H1 (cell line): ENCODE measurements around the gene ZBTB16. TPM values are rescaled to one million over a fixed set of nuclear protein-coding genes. Genes with fewer than 3 reads are reported as not detected.

Source experiments
- CTCF ChIA-PET: fragments of 300-600 bp; sonication (Branson Sonifier 250); formaldehyde crosslinking; loops from one replicate; lab custom pipeline; 2021; ENCODE audit not compliant: partially characterized antibody; lab: Charles Lee
- POLR2A ChIA-PET: fragments of 300-600 bp; sonication (Branson Sonifier 250); formaldehyde crosslinking; loops from one replicate; lab custom pipeline; 2021; ENCODE audit warnings: inconsistent platforms; ENCODE audit not compliant: partially characterized antibody; lab: Charles Lee
- DNase-seq, 2 experiments: peaks; one replicate each; pipeline versions ENCODE4 v3.0.0 to v3.0.0-alpha.2; 2010 to 2022; ENCODE audit warnings: low spot score in 2 of 2, low read depth in 1 of 2, mixed read lengths in 1 of 2
- FAIRE-seq: peaks from 2 replicates; lab custom pipeline; 2011; peaks lifted over from hg19 to GRCh38; lab: Jason Lieb, UNC
- H2AFZ ChIP-seq: 2 replicates; pipeline ENCODE4 v1.8.1; 2012; ENCODE audit warnings: low read length, inconsistent platforms
- H2AK5ac ChIP-seq: 2 replicates; pipeline ENCODE4 v1.6.1; 2013; ENCODE audit warnings: low read depth, low read length
- H2BK120ac ChIP-seq: replicated peaks from 2 replicates; pipeline ENCODE3; 2013; ENCODE audit warnings: low read depth, low read length, inconsistent platforms
- H2BK12ac ChIP-seq: 2 replicates; pipeline ENCODE4 v1.6.1; 2013; ENCODE audit warnings: low read depth, low read length
- H2BK15ac ChIP-seq: 2 replicates; pipeline ENCODE4 v1.6.1; 2013; ENCODE audit warnings: low read length
- H2BK20ac ChIP-seq: 2 replicates; pipeline ENCODE4 v1.6.1; 2013; ENCODE audit warnings: low read length
- H2BK5ac ChIP-seq: 2 replicates; pipeline ENCODE4 v1.6.1; 2013; ENCODE audit warnings: low read depth, low read length
- H3K14ac ChIP-seq: 2 replicates; pipeline ENCODE4 v1.6.1; 2013; ENCODE audit warnings: inconsistent platforms; ENCODE audit not compliant: insufficient read length
- H3K18ac ChIP-seq: 2 replicates; pipeline ENCODE4 v1.6.1; 2013; ENCODE audit warnings: low read length; ENCODE audit errors: extremely low read depth
- H3K23ac ChIP-seq: 2 replicates; pipeline ENCODE4 v1.6.1; 2013; ENCODE audit warnings: inconsistent platforms; ENCODE audit not compliant: insufficient read length
- H3K23me2 ChIP-seq: 2 replicates; pipeline ENCODE4 v1.6.1; 2013; ENCODE audit warnings: low read depth, low read length
- H3K27ac ChIP-seq: 2 replicates; pipeline ENCODE4 v1.6.1; 2011; ENCODE audit warnings: low read depth, low read length, inconsistent platforms
- H3K27me3 ChIP-seq, 4 experiments: replicated peaks in 1 of 4; 1 replicate in 1 of 4; 2 replicates in 3 of 4; pipeline versions ENCODE4 v1.6.1 to v1.8.1; 2011 to 2013; ENCODE audit warnings: low read length in 3 of 4, mild to moderate bottlenecking in 3 of 4, inconsistent platforms in 2 of 4, mixed read lengths in 2 of 4, moderate library complexity in 1 of 4; ENCODE audit not compliant: control insufficient read depth in 3 of 4, insufficient read depth in 3 of 4; ENCODE audit errors: extremely low read depth in 1 of 4
- H3K36me3 ChIP-seq, 4 experiments: 2 replicates each; pipeline versions ENCODE4 v1.6.1 to v1.8.1; 2011 to 2013; ENCODE audit warnings: mild to moderate bottlenecking in 4 of 4, low read length in 3 of 4, moderate library complexity in 2 of 4, control low read depth in 1 of 4, inconsistent platforms in 1 of 4; ENCODE audit not compliant: insufficient read depth in 4 of 4, control insufficient read depth in 2 of 4
- H3K4ac ChIP-seq: replicated peaks from 2 replicates; pipeline ENCODE3; 2013; ENCODE audit warnings: low read length, low read depth, mixed read lengths, inconsistent platforms; ENCODE audit not compliant: insufficient read length
- H3K4me1 ChIP-seq, 4 experiments: replicated peaks in 1 of 4; 1 replicate in 1 of 4; 2 replicates in 3 of 4; pipeline versions ENCODE4 v1.6.1 to v1.8.1; 2011 to 2013; ENCODE audit warnings: low read length in 3 of 4, inconsistent platforms in 2 of 4, mixed read lengths in 1 of 4; ENCODE audit not compliant: insufficient read depth in 4 of 4, control insufficient read depth in 3 of 4
- H3K4me2 ChIP-seq, 2 experiments: 2 replicates each; pipeline versions ENCODE4 v1.6.1 to v1.8.1; 2011 to 2013; ENCODE audit warnings: low read depth in 2 of 2, low read length in 2 of 2, control low read depth in 1 of 2, inconsistent platforms in 1 of 2, mild to moderate bottlenecking in 1 of 2; ENCODE audit not compliant: insufficient read depth in 1 of 2
- H3K4me3 ChIP-seq, 4 experiments: fragments of 200-600, 300-600 bp in 1 of 4; sonication (generic), shearing (Covaris generic), sonication (Bioruptor Twin) in 1 of 4; 2 replicates each; pipeline versions ENCODE4 v1.5.1 to v1.8.1; 2011 to 2016; ENCODE audit warnings: low read length in 4 of 4, low read depth in 3 of 4, control low read depth in 2 of 4, inconsistent platforms in 2 of 4, mild to moderate bottlenecking in 2 of 4, mixed read lengths in 1 of 4, moderate library complexity in 1 of 4; ENCODE audit not compliant: insufficient read depth in 2 of 4; ENCODE audit errors: extremely low read depth in 1 of 4
- H3K56ac ChIP-seq: replicated peaks from 2 replicates; pipeline ENCODE3; 2013; ENCODE audit warnings: low read depth, mild to moderate bottlenecking, mixed read lengths, low read length, inconsistent platforms; ENCODE audit not compliant: insufficient read length
- H3K79me1 ChIP-seq: 2 replicates; pipeline ENCODE4 v1.6.1; 2013; ENCODE audit warnings: low read depth, low read length, control low read depth
- H3K79me2 ChIP-seq, 2 experiments: 2 replicates each; pipeline versions ENCODE4 v1.6.1 to v1.8.1; 2012 to 2013; ENCODE audit warnings: low read length in 2 of 2, mild to moderate bottlenecking in 2 of 2, inconsistent platforms in 1 of 2; ENCODE audit not compliant: insufficient read depth in 2 of 2, control insufficient read depth in 1 of 2
- H3K9ac ChIP-seq, 4 experiments: replicated peaks in 1 of 4; 1 replicate in 1 of 4; 2 replicates in 3 of 4; pipeline versions ENCODE4 v1.6.1 to v1.8.1; 2011 to 2013; ENCODE audit warnings: low read depth in 3 of 4, low read length in 3 of 4, control low read depth in 2 of 4, mild to moderate bottlenecking in 2 of 4, moderate library complexity in 2 of 4, inconsistent platforms in 1 of 4; ENCODE audit errors: extremely low read depth in 1 of 4
- H3K9me3 ChIP-seq, 2 experiments: 2 replicates each; pipeline versions ENCODE4 v1.6.1 to v1.8.1; 2012 to 2013; ENCODE audit warnings: mild to moderate bottlenecking in 2 of 2, moderate library complexity in 2 of 2, control low read depth in 1 of 2, inconsistent platforms in 1 of 2, low read depth in 1 of 2, low read length in 1 of 2, mixed read lengths in 1 of 2; ENCODE audit not compliant: insufficient read depth in 2 of 2
- H4K20me1 ChIP-seq, 2 experiments: replicated peaks in 1 of 2; 2 replicates each; pipeline versions ENCODE3 to v1.8.1; 2011 to 2013; ENCODE audit warnings: inconsistent platforms in 2 of 2, low read length in 2 of 2, mild to moderate bottlenecking in 1 of 2; ENCODE audit not compliant: insufficient read depth in 2 of 2, control insufficient read depth in 1 of 2
- H4K5ac ChIP-seq: 2 replicates; pipeline ENCODE4 v1.6.1; 2013; ENCODE audit warnings: low read length, low read depth, mixed read lengths, inconsistent platforms; ENCODE audit not compliant: insufficient read length
- H4K8ac ChIP-seq: 2 replicates; pipeline ENCODE4 v1.8.0; 2013; ENCODE audit warnings: mild to moderate bottlenecking, moderate library complexity, low read length, inconsistent platforms; ENCODE audit not compliant: insufficient read depth; ENCODE audit errors: extremely low read depth
- H4K91ac ChIP-seq: replicated peaks from 2 replicates; pipeline ENCODE3; 2013; ENCODE audit warnings: low read length, mixed read lengths, inconsistent platforms; ENCODE audit not compliant: insufficient read length
- ATF2 ChIP-seq: IDR thresholded peaks from 2 replicates; pipeline ENCODE4 v1.6.1; 2012; ENCODE audit warnings: low read length, inconsistent platforms
- CBX8 ChIP-seq: fragments of 300-800, 300-1000 bp; sonication (generic); IDR thresholded peaks from 2 replicates; pipeline ENCODE4 v1.7.1; 2016; ENCODE audit warnings: low read depth, low read length, borderline replicate concordance
- JUN ChIP-seq: IDR thresholded peaks from 2 replicates; pipeline ENCODE4 v1.6.1; 2011; ENCODE audit warnings: low read depth, mild to moderate bottlenecking, improper control_type of control experiment, low read length
- NANOG ChIP-seq: IDR thresholded peaks from 2 replicates; pipeline ENCODE4 v1.6.1; 2011; ENCODE audit warnings: low read length, low read depth, mild to moderate bottlenecking, inconsistent platforms; ENCODE audit not compliant: insufficient read depth, poor library complexity, severe bottlenecking
- SIRT6 ChIP-seq: IDR thresholded peaks from one replicate; pipeline ENCODE4 v1.7.1; 2012; ENCODE audit warnings: low read length, inconsistent platforms
- SP2 ChIP-seq: IDR thresholded peaks from 2 replicates; pipeline ENCODE4 v1.6.1; 2012; ENCODE audit warnings: mild to moderate bottlenecking, low read length, inconsistent platforms
- SRF ChIP-seq: IDR thresholded peaks from 2 replicates; pipeline ENCODE4 v1.6.1; 2011; ENCODE audit warnings: mild to moderate bottlenecking, low read depth, low read length, moderate library complexity
- ZNF274 ChIP-seq: IDR thresholded peaks from 2 replicates; pipeline ENCODE4 v1.7.0; 2012; ENCODE audit warnings: low read length, borderline replicate concordance; ENCODE audit errors: extremely low read depth
- WGBS, 2 experiments: shearing (Covaris generic) in 1 of 2; methylation state at CpG; one replicate each; pipeline versions ENCODE4 v1.1.6 to v1.1.7; 2013 to 2015; ENCODE audit warnings: low lambda C conversion rate in 2 of 2, mixed read lengths in 2 of 2, inconsistent platforms in 1 of 2, low coverage in 1 of 2, missing lambda C conversion rate in 1 of 2; ENCODE audit not compliant: insufficient replicate concordance in 2 of 2, insufficient coverage in 1 of 2, insufficient read length in 1 of 2; ENCODE audit errors: extremely low coverage in 1 of 2, missing lambda C conversion rate in 1 of 2; 5-methylcytosine and 5-hydroxymethylcytosine counted together
- polyA plus RNA-seq, 7 experiments: library from polyadenylated mRNA; depleted of rRNA in 3 of 7; stranded (reverse) in 5 of 7; unstranded in 2 of 7; fragments of >200 nt in 5 of 7; fragments of 200-250 nt in 2 of 7; gene quantifications; 1 replicate in 5 of 7; 2 replicates in 1 of 7; 4 replicates in 1 of 7; pipeline versions ENCODE4 v1.2.1 to v1.2.3, GENCODE V29; 2011 to 2013; ENCODE audit warnings: missing spikeins in 2 of 7, mixed read lengths in 2 of 7
- total RNA-seq: library from RNA; stranded (reverse); fragmentation: NEBNext Ultra II Directional; extraction: Animal tissue kit (Norgen Biotek cat#: 25700); gene quantifications from 2 replicates; pipeline ENCODE4 v1.2.1, GENCODE V29; 2021
- TF ChIP-seq, protein P1 (sequence below), 3 experiments: IDR thresholded peaks; 1 replicate in 2 of 3; 2 replicates in 1 of 3; pipeline versions ENCODE4 v1.5.1 to v1.6.1; 2011; ENCODE audit warnings: low read length in 3 of 3, mild to moderate bottlenecking in 3 of 3, inconsistent platforms in 2 of 3, low read depth in 1 of 3, moderate library complexity in 1 of 3; ENCODE audit not compliant: insufficient read depth in 1 of 3; ENCODE audit errors: control extremely low read depth in 1 of 3

Gene ZBTB16
- total and polyA plus RNA-seq, 2 of the 8 experiments (the other 6 are each of a cell fraction or from before 2014, with no cell fraction given) = 0.12 to 0.61 TPM

GRCh38 chr11:114073828-114074381, 14.4 kb downstream of the ZBTB16 start:
- Histone ChIP-seq H3K36me3 (no peaks in the 10 kb centered on the region), H3K79me1 (no peaks in the 10 kb centered on the region), H3K23ac (no peak overlapping the region), H3K27me3 (peaks cover 3 to 21% (median 17%) of the 10 kb centered on the region in 4 experiments; a peak in 6 of 7 replicates), H2AK5ac (no peak overlapping the region), H3K4me3 (no peak overlapping the region), H4K91ac (no peak overlapping the region), H4K8ac (no peak overlapping the region), H2BK120ac (no peak overlapping the region), H2BK15ac (no peak overlapping the region), H3K56ac (no peak overlapping the region), H3K18ac (no peak overlapping the region), H3K9me3 (no peaks in the 10 kb centered on the region), H2BK12ac (no peak overlapping the region), H3K27ac (no peak overlapping the region), H2BK20ac (no peak overlapping the region), H3K79me2 (no peaks in the 10 kb centered on the region), H3K23me2 (no peaks in the 10 kb centered on the region), H4K20me1 (no peaks in the 10 kb centered on the region), H4K5ac (no peak overlapping the region), H3K4ac (no peak overlapping the region), H2AFZ (no peak overlapping the region), H3K4me1 (peaks cover 5 to 11% (median 6%) of the 10 kb centered on the region in 4 experiments), H3K9ac (no peak overlapping the region), H3K14ac (no peak overlapping the region), H2BK5ac (no peak overlapping the region), H3K4me2 (no peak overlapping the region)
- CTCF ChIA-PET = interaction anchor here (0.6 to 1.8 kb wide), 13 partner anchors 8 to 341 kb away, joined by 3 to 9 read pairs (median 4); no protein-coding TSS in a partner anchor
- POLR2A ChIA-PET = interaction anchor here (1.3 kb wide), 1 partner anchor 13 kb away, joined by 4 read pairs; no protein-coding TSS in a partner anchor
- DNase-seq (no peak), FAIRE-seq (no peak)
- 75% methylated on average over 11 of the region's 11 CpGs; no CpG with 5 or more reads in 1 of the 2 experiments for WGBS, 2 experiments
- TF ChIP-seq ATF2 = no peak
- TF ChIP-seq SIRT6 = no peak
- TF ChIP-seq, protein P1, sequence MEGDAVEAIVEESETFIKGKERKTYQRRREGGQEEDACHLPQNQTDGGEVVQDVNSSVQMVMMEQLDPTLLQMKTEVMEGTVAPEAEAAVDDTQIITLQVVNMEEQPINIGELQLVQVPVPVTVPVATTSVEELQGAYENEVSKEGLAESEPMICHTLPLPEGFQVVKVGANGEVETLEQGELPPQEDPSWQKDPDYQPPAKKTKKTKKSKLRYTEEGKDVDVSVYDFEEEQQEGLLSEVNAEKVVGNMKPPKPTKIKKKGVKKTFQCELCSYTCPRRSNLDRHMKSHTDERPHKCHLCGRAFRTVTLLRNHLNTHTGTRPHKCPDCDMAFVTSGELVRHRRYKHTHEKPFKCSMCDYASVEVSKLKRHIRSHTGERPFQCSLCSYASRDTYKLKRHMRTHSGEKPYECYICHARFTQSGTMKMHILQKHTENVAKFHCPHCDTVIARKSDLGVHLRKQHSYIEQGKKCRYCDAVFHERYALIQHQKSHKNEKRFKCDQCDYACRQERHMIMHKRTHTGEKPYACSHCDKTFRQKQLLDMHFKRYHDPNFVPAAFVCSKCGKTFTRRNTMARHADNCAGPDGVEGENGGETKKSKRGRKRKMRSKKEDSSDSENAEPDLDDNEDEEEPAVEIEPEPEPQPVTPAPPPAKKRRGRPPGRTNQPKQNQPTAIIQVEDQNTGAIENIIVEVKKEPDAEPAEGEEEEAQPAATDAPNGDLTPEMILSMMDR (IDR thresholded peaks at IDR 0.05; ENCODE audit: control extremely low read depth in 1 of 3, insufficient read depth in 1 of 3, low read depth in 1 of 3, low read length in 3 of 3) = no peak
- no peak for TF ChIP-seq ZNF274
- no peak for TF ChIP-seq NANOG
- no peak for TF ChIP-seq SRF
- no peak for TF ChIP-seq CBX8
- no peak for TF ChIP-seq JUN
- TF ChIP-seq SP2 = no peak
